Measurements from ENCODE around the gene SDHAF4.

Gene SDHAF4

GRCh38 chr6:70622461-70622860, 55.7 kb downstream of the SDHAF4 start:
- Histone ChIP-seq H4K20me1 (no peaks in the 10 kb centered on the region), H3K4me3 (no peak overlapping the region), H3K9me3 (peaks cover 6% of the 10 kb centered on the region), H3K27ac (no peak overlapping the region), H3K9ac (no peak overlapping the region), H3K4me2 (no peak overlapping the region), H3K4me1 (no peaks in the 10 kb centered on the region), H3K27me3 (no peaks in the 10 kb centered on the region), H3K36me3 (no peaks in the 10 kb centered on the region)
- no peak for TF ChIP-seq Cebpa-rat (IDR thresholded peaks at IDR 0.05)

GRCh38 chr6:70625436-70625835, 58.7 kb downstream of the SDHAF4 start:
- H3K9ac ChIP-seq: no peak overlapping the region
- H4K20me1 ChIP-seq: no peaks in the 10 kb centered on the region
- H3K36me3 ChIP-seq: no peaks in the 10 kb centered on the region
- H3K9me3 ChIP-seq: peaks cover 15% of the 10 kb centered on the region
- no peak for TF ChIP-seq Cebpa-rat (IDR thresholded peaks at IDR 0.05)
- H3K4me1 ChIP-seq: no peaks in the 10 kb centered on the region
- no peak overlapping the region for H3K27ac ChIP-seq
- H3K4me2 ChIP-seq: no peak overlapping the region
- H3K4me3 ChIP-seq: no peak overlapping the region
- no peaks in the 10 kb centered on the region for H3K27me3 ChIP-seq

GRCh38 chr6:70627500-70628254, 60.9 kb downstream of the SDHAF4 start:
- no peaks in the 10 kb centered on the region for H3K27me3 ChIP-seq
- no peaks in the 10 kb centered on the region for H3K36me3 ChIP-seq
- H3K9ac ChIP-seq: no peak overlapping the region
- H3K4me2 ChIP-seq: no peak overlapping the region
- H4K20me1 ChIP-seq: no peaks in the 10 kb centered on the region
- H3K27ac ChIP-seq: no peak overlapping the region
- no peak overlapping the region for H3K4me3 ChIP-seq
- TF ChIP-seq Cebpa-rat (IDR thresholded peaks at IDR 0.05): no peak
- peaks cover 15% of the 10 kb centered on the region for H3K9me3 ChIP-seq
- no peaks in the 10 kb centered on the region for H3K4me1 ChIP-seq

GRCh38 chr6:70629929-70630328, 63.2 kb downstream of the SDHAF4 start:
- H3K4me2 ChIP-seq: no peak overlapping the region
- no peaks in the 10 kb centered on the region for H4K20me1 ChIP-seq
- no peak overlapping the region for H3K9ac ChIP-seq
- no peaks in the 10 kb centered on the region for H3K36me3 ChIP-seq
- H3K4me1 ChIP-seq: no peaks in the 10 kb centered on the region
- no peaks in the 10 kb centered on the region for H3K27me3 ChIP-seq
- TF ChIP-seq Cebpa-rat (IDR thresholded peaks at IDR 0.05): no peak
- no peak overlapping the region for H3K27ac ChIP-seq
- H3K4me3 ChIP-seq: no peak overlapping the region
- H3K9me3 ChIP-seq: peaks cover 15% of the 10 kb centered on the region

- no peaks in the 10 kb centered on the region for H3K4me1 ChIP-seq
- no peaks in the 10 kb centered on the region for H3K36me3 ChIP-seq
- H3K4me2 ChIP-seq: no peak overlapping the region
- H3K27ac ChIP-seq: no peak overlapping the region
- no peak overlapping the region for H3K9ac ChIP-seq
- H3K4me3 ChIP-seq: no peak overlapping the region
- H3K9me3 ChIP-seq: no peaks in the 10 kb centered on the region
- no peaks in the 10 kb centered on the region for H3K27me3 ChIP-seq
- H4K20me1 ChIP-seq: no peaks in the 10 kb centered on the region
- TF ChIP-seq Cebpa-rat (IDR thresholded peaks at IDR 0.05): no peak
Measured at GRCh38 chr6:70633870-70634269, 67.1 kb downstream of the SDHAF4 start.

- Histone ChIP-seq H3K4me1 (peaks cover 6% of the 10 kb centered on the region; the same call in 1 of the 2 replicates), H4K20me1 (no peaks in the 10 kb centered on the region), H3K4me3 (no peak overlapping the region), H3K27me3 (no peaks in the 10 kb centered on the region), H3K9me3 (no peaks in the 10 kb centered on the region), H3K36me3 (no peaks in the 10 kb centered on the region), H3K4me2 (no peak overlapping the region), H3K27ac (no peak overlapping the region), H3K9ac (no peak overlapping the region)
- no peak for TF ChIP-seq Cebpa-rat (IDR thresholded peaks at IDR 0.05)
Measured at GRCh38 chr6:70636596-70636995, 69.9 kb downstream of the SDHAF4 start.

GRCh38 chr6:70638468-70638867, 71.7 kb downstream of the SDHAF4 start:
- Histone ChIP-seq H3K36me3 (no peaks in the 10 kb centered on the region), H4K20me1 (no peaks in the 10 kb centered on the region), H3K27me3 (no peaks in the 10 kb centered on the region), H3K27ac (no peak overlapping the region), H3K4me3 (no peak overlapping the region), H3K9me3 (no peaks in the 10 kb centered on the region), H3K9ac (no peak overlapping the region), H3K4me2 (no peak overlapping the region), H3K4me1 (peaks cover 6% of the 10 kb centered on the region; the same call in 1 of the 2 replicates)
- no peak for TF ChIP-seq Cebpa-rat (IDR thresholded peaks at IDR 0.05)

Measured in BLaER1 (cell line).